Caco-2 (cell line): ENCODE data around the gene IGFLR1. TPM values are rescaled to one million over a fixed set of nuclear protein-coding genes. Genes with fewer than 3 reads are reported as not detected.

Experiments
- BruUV-seq: library from RNA; stranded (reverse); fragments of 400-500 nt; replicated peaks from 2 replicates; lab custom pipeline; 2021; lab: Mats Ljungman, UMichigan
- CTCF ChIA-PET: fragments of 300-600 bp; sonication (Branson Sonifier 250); formaldehyde crosslinking; loops from one replicate; lab custom pipeline; 2022; ENCODE audit warnings: antibody characterized with exemption; lab: Charles Lee
- POLR2A ChIA-PET: fragments of 300-600 bp; sonication (Branson Sonifier 250); formaldehyde crosslinking; loops from one replicate; lab custom pipeline; 2022; ENCODE audit warnings: antibody characterized with exemption; lab: Charles Lee
- DNase-seq, 2 experiments: peaks; one replicate each; pipeline versions ENCODE4 v3.0.0 to v3.0.0-alpha.2; 2020 to 2022
- H3K27me3 ChIP-seq: replicated peaks from 2 replicates; pipeline ENCODE4 v1.6.0; 2011; ENCODE audit warnings: low read length; ENCODE audit not compliant: control insufficient read depth, insufficient read depth
- H3K36me3 ChIP-seq: 2 replicates; pipeline ENCODE4 v1.5.1; 2011; ENCODE audit warnings: low read length; ENCODE audit not compliant: control insufficient read depth, insufficient read depth
- H3K4me1 ChIP-seq: fragments of 250-450 bp; sonication (Bioruptor Pico); 2 replicates; pipeline ENCODE4 v1.5.1; 2020; ENCODE audit warnings: mild to moderate bottlenecking
- H3K4me3 ChIP-seq: 2 replicates; pipeline ENCODE4 v1.5.1; 2011; ENCODE audit warnings: low read depth, mild to moderate bottlenecking, control low read depth, low read length
- H3K9me3 ChIP-seq: fragments of 250-450 bp; sonication (Bioruptor Pico); 2 replicates; pipeline ENCODE4 v1.5.1; 2020; ENCODE audit warnings: mild to moderate bottlenecking, moderate library complexity
- H3K27ac Mint-ChIP-seq: one replicate; pipeline ENCODE4 v1.8.0; 2022; ENCODE audit warnings: mixed read lengths; ENCODE audit not compliant: unreplicated experiment
- H3K27me3 Mint-ChIP-seq: one replicate; pipeline ENCODE4 v1.8.0; 2022; ENCODE audit warnings: mixed read lengths; ENCODE audit not compliant: insufficient read depth, unreplicated experiment
- H3K36me3 Mint-ChIP-seq: one replicate; pipeline ENCODE4 v1.8.0; 2022; ENCODE audit warnings: mild to moderate bottlenecking, mixed read lengths; ENCODE audit not compliant: insufficient read depth, unreplicated experiment
- H3K4me1 Mint-ChIP-seq: one replicate; pipeline ENCODE4 v1.8.0; 2022; ENCODE audit warnings: low read depth, mixed read lengths; ENCODE audit not compliant: unreplicated experiment
- H3K4me3 Mint-ChIP-seq: one replicate; pipeline ENCODE4 v1.8.0; 2022; ENCODE audit warnings: mild to moderate bottlenecking, moderate library complexity, mixed read lengths; ENCODE audit not compliant: unreplicated experiment
- H3K9me3 Mint-ChIP-seq: one replicate; pipeline ENCODE4 v1.8.0; 2022; ENCODE audit warnings: mixed read lengths; ENCODE audit not compliant: unreplicated experiment
- CTCF ChIP-seq, 2 experiments: fragments of 200-600 bp in 1 of 2; IDR thresholded peaks; 1 replicate in 1 of 2; 2 replicates in 1 of 2; pipeline versions ENCODE4 v1.5.1 to v1.8.0; 2011 to 2022; ENCODE audit warnings: antibody characterized with exemption in 1 of 2, control low read depth in 1 of 2, inconsistent platforms in 1 of 2, low read depth in 1 of 2, low read length in 1 of 2, mild to moderate bottlenecking in 1 of 2, moderate library complexity in 1 of 2; ENCODE audit not compliant: insufficient read depth in 1 of 2, severe bottlenecking in 1 of 2, unreplicated experiment in 1 of 2
- intact Hi-C: fragments of 100-400 bp; cut with micrococcal nuclease; formaldehyde crosslinking; loops from one replicate; pipeline ENCODE4 v1.10.0; 2022; ENCODE audit not compliant: unreplicated experiment
- total RNA-seq: library from RNA; stranded (reverse); gene quantifications from 2 replicates; pipeline ENCODE4 v1.2.3, GENCODE V29; 2022

Gene IGFLR1
- total RNA-seq, 1 experiment from 2014 or later: 11.3 TPM

- Mint-ChIP-seq H3K36me3 (peaks cover 67% of the 10 kb centered on the region), H3K4me1 (peaks cover 7% of the 10 kb centered on the region), H3K27me3 (no peaks in the 10 kb centered on the region), H3K4me3 (no peak overlapping the region), H3K9me3 (no peaks in the 10 kb centered on the region), H3K27ac (no peak overlapping the region)
- Histone ChIP-seq H3K4me1 (no peaks in the 10 kb centered on the region), H3K4me3 (no peak overlapping the region), H3K27me3 (no peaks in the 10 kb centered on the region), H3K9me3 (no peaks in the 10 kb centered on the region), H3K36me3 (peaks cover 4% of the 10 kb centered on the region)
- no peak for TF ChIP-seq CTCF (IDR thresholded peaks at IDR 0.05; ENCODE audit: insufficient read depth in 1 of 2, low read depth in 1 of 2, low read length in 1 of 2, severe bottlenecking in 1 of 2, unreplicated experiment in 1 of 2)
- no peak for DNase-seq
- intact Hi-C loops: no loop called here
- ChIA-PET CTCF (no interaction called here), POLR2A (no interaction called here)
- no TSS peak for BruUV-seq
These were observed 20.9 kb downstream of the IGFLR1 start for GRCh38 chr19:35721374-35721773.

GRCh38 chr19:35720648-35721047, 21.6 kb downstream of the IGFLR1 start:
- BruUV-seq: no TSS peak
- H3K27me3 Mint-ChIP-seq: no peaks in the 10 kb centered on the region
- no peak for TF ChIP-seq CTCF (IDR thresholded peaks at IDR 0.05; ENCODE audit: insufficient read depth in 1 of 2, low read depth in 1 of 2, low read length in 1 of 2, severe bottlenecking in 1 of 2, unreplicated experiment in 1 of 2)
- DNase-seq: no peak
- ChIA-PET POLR2A (no interaction called here), CTCF (no interaction called here)
- H3K4me3 ChIP-seq: no peak overlapping the region
- H3K4me3 Mint-ChIP-seq: no peak overlapping the region
- H3K4me1 ChIP-seq: peaks cover 2% of the 10 kb centered on the region
- H3K9me3 ChIP-seq: no peaks in the 10 kb centered on the region
- H3K36me3 Mint-ChIP-seq: peaks cover 60% of the 10 kb centered on the region
- no peak overlapping the region for H3K27ac Mint-ChIP-seq
- H3K4me1 Mint-ChIP-seq: peaks cover 7% of the 10 kb centered on the region
- intact Hi-C loops: no loop called here
- H3K9me3 Mint-ChIP-seq: no peaks in the 10 kb centered on the region
- H3K36me3 ChIP-seq: peaks cover 4% of the 10 kb centered on the region
- H3K27me3 ChIP-seq: no peaks in the 10 kb centered on the region

GRCh38 chr19:35720163-35720524, 22.1 kb downstream of the IGFLR1 start:
- Histone ChIP-seq H3K4me3 (no peak overlapping the region), H3K36me3 (peaks cover 4% of the 10 kb centered on the region), H3K4me1 (peaks cover 7% of the 10 kb centered on the region), H3K9me3 (no peaks in the 10 kb centered on the region), H3K27me3 (no peaks in the 10 kb centered on the region)
- BruUV-seq: no TSS peak
- DNase-seq: no peak
- Mint-ChIP-seq H3K4me1 (peaks cover 8% of the 10 kb centered on the region), H3K9me3 (no peaks in the 10 kb centered on the region), H3K4me3 (no peak overlapping the region), H3K36me3 (peaks cover 55% of the 10 kb centered on the region), H3K27ac (no peak overlapping the region), H3K27me3 (no peaks in the 10 kb centered on the region)
- CTCF ChIA-PET: no interaction called here
- POLR2A ChIA-PET: no interaction called here
- intact Hi-C loops: no loop called here
- no peak for TF ChIP-seq CTCF (IDR thresholded peaks at IDR 0.05; ENCODE audit: insufficient read depth in 1 of 2, low read depth in 1 of 2, low read length in 1 of 2, severe bottlenecking in 1 of 2, unreplicated experiment in 1 of 2)
